ENCODE data around the gene LRMDA. TPM values are rescaled to one million over a fixed set of nuclear protein-coding genes. Genes with fewer than 3 reads are reported as not detected.

Gene LRMDA
- total and polyA plus RNA-seq, 2 of the 13 experiments (the other 11 are each of a cell fraction or from before 2014, with no cell fraction given) = 13.4 to 22.0 TPM

- TF ChIP-seq ZNF318 (CRISPR knock-in tag; IDR thresholded peaks at IDR 0.05) = no peak
- no peak for TF ChIP-seq IRF1 (CRISPR knock-in tag; IDR thresholded peaks at IDR 0.05; ENCODE audit: low read depth)
- peak; percentile 83 for TF ChIP-seq BCL6 (CRISPR knock-in tag; IDR thresholded peaks at IDR 0.05)
- peak; percentile 91 for TF ChIP-seq CREM (IDR thresholded peaks at IDR 0.05)
- no peak for TF ChIP-seq CREM (CRISPR knock-in tag; IDR thresholded peaks at IDR 0.05)
- TF ChIP-seq ZFY (CRISPR knock-in tag; IDR thresholded peaks at IDR 0.05) = peak; percentile 61
- TF ChIP-seq FOXA1 (IDR thresholded peaks at IDR 0.05) = no peak
- peak; percentile 72 for TF ChIP-seq FOXA1 (CRISPR knock-in tag; IDR thresholded peaks at IDR 0.05)
- no peak for TF ChIP-seq ZNF674 (CRISPR knock-in tag; IDR thresholded peaks at IDR 0.05; ENCODE audit: low read depth)
- TF ChIP-seq PHF5A (CRISPR knock-in tag; IDR thresholded peaks at IDR 0.05; ENCODE audit: low read depth, unreplicated experiment) = no peak
- no peak for TF ChIP-seq HNRNPUL1 (IDR thresholded peaks at IDR 0.05; ENCODE audit: low read depth, low read length)
- TF ChIP-seq ELF3 (CRISPR knock-in tag; IDR thresholded peaks at IDR 0.05) = peak; percentile 86; the same call in 1 of the 2 replicates
- TF ChIP-seq NR0B2 (CRISPR knock-in tag; IDR thresholded peaks at IDR 0.05) = no peak
- TF ChIP-seq ZNF275 (CRISPR knock-in tag; IDR thresholded peaks at IDR 0.05; ENCODE audit: borderline replicate concordance) = 0 out of 2 replicates have a peak, but pooled peaks have one; percentile 19
- peak; percentile 96 for TF ChIP-seq ZBTB37 (CRISPR knock-in tag; IDR thresholded peaks at IDR 0.05)
- 0 out of 2 replicates have a peak, but pooled peaks have one; percentile 56 for TF ChIP-seq CENPBD1 (CRISPR knock-in tag; IDR thresholded peaks at IDR 0.05; ENCODE audit: borderline replicate concordance, low read depth)
- peak; percentile 72; the same call in 1 of the 2 replicates for TF ChIP-seq SPEN (CRISPR knock-in tag; IDR thresholded peaks at IDR 0.05; ENCODE audit: low read depth)
Observed at GRCh38 chr10:76024460-76025123, 593.2 kb downstream of the LRMDA start (continued).

Measured in HepG2 (cell line).